GM12873 (cell line): ENCODE data around the gene TJP1.

Experiments
- TF ChIP-seq, protein P1 (sequence below): IDR thresholded peaks from 2 replicates; pipeline ENCODE4 v1.5.1; 2012; ENCODE audit warnings: low read depth, mild to moderate bottlenecking, moderate library complexity, low read length, control low read depth; ENCODE audit not compliant: insufficient read depth; ENCODE audit errors: missing control alignments

The TJP1 gene

DNA sequence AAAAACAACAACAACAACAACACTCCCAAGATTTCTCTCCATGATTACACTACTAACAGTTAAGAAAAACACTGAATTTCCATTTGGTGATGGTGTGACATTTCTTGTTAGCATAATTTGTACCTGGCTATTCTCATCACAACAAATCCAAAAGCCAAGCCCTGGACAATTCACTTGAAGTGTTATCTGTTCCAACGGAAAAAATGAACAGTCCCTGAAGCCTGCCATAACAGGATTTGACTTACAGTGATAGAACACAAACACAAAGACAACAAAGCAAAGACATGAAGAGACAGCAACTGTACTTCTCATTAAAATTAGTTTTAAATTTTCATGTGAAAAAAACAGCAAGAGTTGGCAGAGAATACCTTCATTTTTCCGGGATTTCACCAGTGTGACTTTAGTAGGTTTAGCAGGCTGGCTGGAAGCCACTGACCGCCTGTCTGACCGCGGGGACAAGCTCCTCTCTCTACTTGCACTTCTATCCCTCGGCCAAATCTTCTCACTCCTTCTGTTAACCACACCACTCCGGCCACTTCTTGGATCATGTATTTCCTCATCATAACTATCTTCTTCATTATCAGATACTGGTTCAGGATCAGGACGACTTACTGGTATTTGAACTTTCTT lies 56.3 kb downstream of the TJP1 start:
- TF ChIP-seq, protein P1, sequence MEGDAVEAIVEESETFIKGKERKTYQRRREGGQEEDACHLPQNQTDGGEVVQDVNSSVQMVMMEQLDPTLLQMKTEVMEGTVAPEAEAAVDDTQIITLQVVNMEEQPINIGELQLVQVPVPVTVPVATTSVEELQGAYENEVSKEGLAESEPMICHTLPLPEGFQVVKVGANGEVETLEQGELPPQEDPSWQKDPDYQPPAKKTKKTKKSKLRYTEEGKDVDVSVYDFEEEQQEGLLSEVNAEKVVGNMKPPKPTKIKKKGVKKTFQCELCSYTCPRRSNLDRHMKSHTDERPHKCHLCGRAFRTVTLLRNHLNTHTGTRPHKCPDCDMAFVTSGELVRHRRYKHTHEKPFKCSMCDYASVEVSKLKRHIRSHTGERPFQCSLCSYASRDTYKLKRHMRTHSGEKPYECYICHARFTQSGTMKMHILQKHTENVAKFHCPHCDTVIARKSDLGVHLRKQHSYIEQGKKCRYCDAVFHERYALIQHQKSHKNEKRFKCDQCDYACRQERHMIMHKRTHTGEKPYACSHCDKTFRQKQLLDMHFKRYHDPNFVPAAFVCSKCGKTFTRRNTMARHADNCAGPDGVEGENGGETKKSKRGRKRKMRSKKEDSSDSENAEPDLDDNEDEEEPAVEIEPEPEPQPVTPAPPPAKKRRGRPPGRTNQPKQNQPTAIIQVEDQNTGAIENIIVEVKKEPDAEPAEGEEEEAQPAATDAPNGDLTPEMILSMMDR: no peak

DNA sequence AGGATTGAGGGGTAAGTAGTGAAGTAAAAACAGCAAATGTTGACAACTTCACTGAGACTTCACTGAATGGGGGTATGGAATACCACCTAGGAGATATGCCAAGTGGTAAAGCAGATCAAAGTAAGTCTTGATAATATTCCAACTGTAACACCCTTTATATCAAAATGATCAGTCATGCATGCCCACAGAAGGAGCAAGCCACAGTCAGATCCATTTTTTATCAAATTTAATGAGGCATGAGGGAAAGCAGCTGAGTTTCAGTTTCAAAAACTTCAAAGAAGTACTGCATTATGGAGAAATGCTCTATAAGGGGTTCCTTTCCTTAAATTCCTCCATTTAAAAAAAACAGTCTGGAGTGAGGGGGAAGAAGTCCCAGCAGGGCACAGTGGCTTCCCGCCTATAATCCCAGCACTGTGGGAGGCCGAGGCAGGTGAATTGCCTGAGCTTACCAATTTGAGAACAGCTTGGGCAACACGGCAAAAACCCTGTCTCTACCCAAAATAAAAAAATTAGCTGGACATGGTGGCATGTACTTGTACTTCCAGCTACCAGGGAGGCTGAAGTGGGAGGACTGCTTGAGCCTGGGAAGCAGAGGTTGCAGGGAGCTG lies 56.9 kb downstream of the TJP1 start:
- TF ChIP-seq, protein P1: no peak

DNA sequence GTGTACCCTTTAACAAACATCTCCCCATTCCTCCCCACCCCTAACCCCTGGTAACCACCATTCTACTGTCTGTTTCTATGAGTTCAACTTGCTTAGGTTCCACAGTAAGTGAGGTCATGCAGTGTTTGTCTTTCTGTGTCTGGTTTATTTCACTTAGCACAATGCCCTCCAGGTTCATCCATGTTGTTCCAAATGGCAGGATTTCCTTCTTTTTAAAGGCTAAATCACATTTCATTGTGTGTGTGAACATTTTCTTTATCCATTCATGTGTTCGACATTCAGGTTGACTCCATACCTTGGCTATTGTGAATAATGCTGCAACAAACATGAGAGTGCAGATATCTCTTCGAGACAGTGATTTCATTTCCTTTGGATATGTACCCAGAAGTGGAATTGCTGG lies 62.7 kb downstream of the TJP1 start:
- TF ChIP-seq, protein P1: no peak

DNA sequence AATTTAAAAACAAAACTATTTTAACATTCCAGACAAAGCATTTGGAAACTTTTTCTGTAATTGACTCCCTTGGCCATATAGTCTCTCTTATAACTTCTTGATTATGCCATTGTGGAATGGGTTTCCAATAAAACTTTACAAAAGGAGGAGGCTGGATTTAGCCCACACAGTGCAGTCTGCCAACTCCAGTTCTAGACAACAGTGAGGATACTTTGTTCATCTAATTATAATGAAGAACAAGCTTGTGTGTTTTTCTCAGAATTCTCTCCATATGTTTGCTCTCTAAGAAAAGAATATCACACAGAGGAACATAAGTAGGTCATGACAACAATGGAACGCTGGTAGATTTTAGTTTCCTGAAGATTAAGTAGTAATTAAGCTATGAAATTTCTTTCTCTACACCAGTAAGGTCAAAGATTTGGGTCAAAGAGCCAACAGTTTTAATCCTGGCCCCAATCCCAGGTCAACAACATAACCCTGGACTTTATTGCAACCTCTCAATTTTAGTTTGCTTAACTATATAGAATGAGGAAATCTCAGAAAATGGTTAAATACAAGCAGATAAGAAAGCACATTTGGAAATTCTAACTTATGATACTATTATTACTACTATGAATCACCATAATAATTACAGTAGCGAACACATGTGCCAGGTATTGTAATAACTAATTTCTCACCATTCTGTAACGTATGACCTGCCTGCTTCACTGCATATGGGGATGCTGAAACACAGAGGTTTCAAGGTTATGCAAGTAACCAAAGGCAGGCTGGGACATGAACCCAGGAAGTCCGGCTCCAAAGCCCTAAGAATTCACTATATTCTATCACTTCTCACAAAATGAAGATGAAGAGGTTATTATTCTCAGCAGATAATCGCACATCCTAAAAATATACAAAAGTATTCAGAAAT lies 65.7 kb downstream of the TJP1 start:
- TF ChIP-seq, protein P1: no peak

DNA sequence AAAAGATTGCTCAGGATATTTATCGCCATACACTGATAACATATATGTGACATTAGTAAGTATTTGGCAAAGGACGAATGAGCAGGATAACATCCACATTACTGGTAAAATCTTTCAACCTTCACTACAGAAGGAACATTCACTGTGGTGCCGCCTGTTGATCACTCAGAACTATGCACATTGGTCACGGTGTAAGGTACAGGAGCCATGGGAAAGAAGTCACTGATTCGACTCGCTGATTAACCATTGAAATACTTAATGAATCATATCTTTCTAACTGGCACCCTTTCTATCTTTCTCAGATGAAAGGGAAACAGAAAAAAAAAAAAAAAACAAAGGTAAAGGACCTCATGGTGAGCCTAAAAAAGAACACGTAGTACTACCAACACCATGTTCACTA lies 68.8 kb downstream of the TJP1 start:
- TF ChIP-seq, protein P1: no peak

DNA sequence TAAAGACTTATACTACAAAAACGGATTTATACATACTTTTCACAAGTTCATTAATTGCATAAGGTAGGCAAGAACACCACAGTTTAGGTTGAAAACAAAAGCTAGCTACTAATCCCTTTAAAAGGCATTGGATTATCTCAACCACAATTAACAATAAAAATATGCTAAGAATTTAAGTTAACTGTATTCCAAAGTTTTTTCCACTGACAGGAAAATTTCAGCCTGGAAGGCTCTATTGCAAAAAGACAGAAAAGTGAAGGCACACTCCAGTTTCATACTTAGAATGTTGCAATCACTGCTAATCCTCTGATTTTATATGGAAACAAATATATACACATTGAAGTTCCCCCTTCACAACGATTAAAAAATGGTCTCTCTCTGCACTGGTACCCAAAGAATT lies 71.5 kb downstream of the TJP1 start:
- TF ChIP-seq, protein P1: no peak

DNA sequence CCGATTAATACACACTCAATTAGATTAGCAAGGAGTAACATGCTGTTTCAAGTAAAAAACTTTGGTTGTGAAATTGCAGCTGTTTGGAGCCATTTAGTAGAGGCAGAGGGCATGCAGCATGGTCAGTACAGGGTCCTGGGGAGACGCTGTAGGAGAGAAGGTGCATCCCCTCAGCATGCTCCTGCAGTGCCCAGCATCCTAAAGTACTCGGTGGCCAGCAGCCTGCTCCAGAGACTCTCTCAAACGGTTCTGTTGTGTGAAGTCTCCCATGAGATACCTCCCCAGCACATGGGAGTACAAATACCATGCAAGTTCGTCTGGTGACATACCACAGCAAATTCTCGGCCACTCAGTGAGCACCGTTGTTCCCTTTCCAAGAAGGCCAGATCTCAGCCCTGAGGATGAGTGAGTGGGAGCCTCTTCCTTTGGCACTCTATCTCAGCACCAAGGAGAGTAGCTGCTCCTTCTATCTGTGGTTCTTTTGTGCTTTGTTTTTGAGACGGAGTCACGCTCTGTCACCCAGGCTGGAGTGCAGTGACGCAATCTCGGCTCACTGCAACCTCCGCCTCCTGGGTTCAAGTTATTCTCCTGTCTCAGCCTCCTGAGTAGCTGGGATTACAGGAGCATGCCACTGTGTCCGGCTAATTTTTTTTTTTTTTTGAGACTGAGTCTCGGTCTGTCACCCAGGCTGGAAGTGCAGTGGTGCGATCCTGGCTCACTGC lies 72.7 kb downstream of the TJP1 start:
- TF ChIP-seq, protein P1: no peak
